Panc1 (cell line): ENCODE measurements around the gene IFI44L.

Experiments used
- CTCF ChIP-seq: fragments of 450-650 bp; IDR thresholded peaks from 2 replicates; pipeline ENCODE4 v1.5.1; 2017; ENCODE audit warnings: mild to moderate bottlenecking
- POLR2AphosphoS5 ChIP-seq: IDR thresholded peaks from 2 replicates; pipeline ENCODE4 v1.6.1; 2012; ENCODE audit warnings: mild to moderate bottlenecking, low read depth, low read length, moderate library complexity
- SIN3A ChIP-seq: IDR thresholded peaks from 2 replicates; pipeline ENCODE4 v1.6.1; 2012; ENCODE audit warnings: low read depth, mild to moderate bottlenecking, low read length, moderate library complexity, borderline replicate concordance; ENCODE audit not compliant: insufficient read depth

- TF ChIP-seq CTCF (no peak), POLR2AphosphoS5 (no peak), SIN3A (no peak)
Observed at GRCh38 chr1:78627321-78627720, 7.1 kb downstream of the IFI44L start.
